Epithelial cell of esophagus (primary cell): Measurements from ENCODE around the gene PHF13.
A peak's percentile ranks its signal among the peaks of the same experiment; 100 is the strongest.

Source experiments
- DNase-seq: peaks from one replicate; pipeline ENCODE4 v3.0.0; 2010; ENCODE audit warnings: low read depth
- H3K4me3 ChIP-seq: 2 replicates; pipeline ENCODE4 v1.5.1; 2011; ENCODE audit warnings: mild to moderate bottlenecking, low read length, control low read depth
- TF ChIP-seq, protein P1 (sequence below): IDR thresholded peaks from 2 replicates; pipeline ENCODE4 v1.5.1; 2011; ENCODE audit warnings: low read depth, mild to moderate bottlenecking, low read length, control low read depth, inconsistent platforms; ENCODE audit not compliant: insufficient read depth; ENCODE audit errors: missing control alignments

Gene PHF13

DNA sequence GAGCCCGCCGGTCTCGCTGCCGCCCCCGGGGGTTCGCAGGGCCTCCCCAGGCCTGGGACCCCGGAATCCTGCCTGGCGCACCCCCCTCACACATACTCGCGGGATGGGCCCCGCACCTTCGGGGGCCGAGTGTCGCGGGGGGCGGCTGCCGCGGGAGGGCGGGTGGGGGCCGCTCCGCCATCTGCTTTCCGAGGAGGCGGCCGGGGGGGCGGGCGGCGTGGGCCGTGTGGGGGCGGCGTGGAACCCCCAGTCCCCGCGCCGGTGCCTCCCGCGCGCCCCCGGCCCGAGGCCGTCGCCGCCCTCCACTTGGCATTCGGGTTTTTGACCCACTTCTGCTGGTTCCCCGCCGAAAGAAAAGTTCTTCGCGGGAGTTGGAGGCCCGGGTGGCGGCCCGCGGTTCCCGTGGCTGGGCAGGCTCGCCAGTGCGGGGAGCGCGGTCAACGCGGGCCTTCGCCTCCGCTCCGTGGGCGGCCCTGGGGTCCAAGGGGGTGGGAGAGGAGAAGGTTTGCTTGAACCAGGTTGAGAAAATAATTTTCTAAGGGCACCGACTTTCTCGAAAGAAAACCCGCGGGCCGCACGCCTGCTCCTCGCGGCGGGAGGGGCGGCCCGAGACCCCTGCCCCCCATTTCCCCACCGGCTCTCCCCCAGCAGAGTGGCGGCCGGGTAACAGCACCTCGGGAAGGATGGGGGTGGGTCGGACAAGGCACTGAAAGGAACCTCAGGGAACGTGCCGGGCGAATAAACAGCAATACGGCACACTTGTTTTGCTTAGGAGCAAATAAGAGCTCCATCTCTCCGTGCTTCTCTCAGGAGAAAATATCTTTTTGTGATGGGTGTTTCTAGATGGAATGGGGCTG lies 1.6 kb downstream of the PHF13 start:
- peak overlapping the region; percentile 59 for H3K4me3 ChIP-seq
- no peak for DNase-seq
- TF ChIP-seq, protein P1, sequence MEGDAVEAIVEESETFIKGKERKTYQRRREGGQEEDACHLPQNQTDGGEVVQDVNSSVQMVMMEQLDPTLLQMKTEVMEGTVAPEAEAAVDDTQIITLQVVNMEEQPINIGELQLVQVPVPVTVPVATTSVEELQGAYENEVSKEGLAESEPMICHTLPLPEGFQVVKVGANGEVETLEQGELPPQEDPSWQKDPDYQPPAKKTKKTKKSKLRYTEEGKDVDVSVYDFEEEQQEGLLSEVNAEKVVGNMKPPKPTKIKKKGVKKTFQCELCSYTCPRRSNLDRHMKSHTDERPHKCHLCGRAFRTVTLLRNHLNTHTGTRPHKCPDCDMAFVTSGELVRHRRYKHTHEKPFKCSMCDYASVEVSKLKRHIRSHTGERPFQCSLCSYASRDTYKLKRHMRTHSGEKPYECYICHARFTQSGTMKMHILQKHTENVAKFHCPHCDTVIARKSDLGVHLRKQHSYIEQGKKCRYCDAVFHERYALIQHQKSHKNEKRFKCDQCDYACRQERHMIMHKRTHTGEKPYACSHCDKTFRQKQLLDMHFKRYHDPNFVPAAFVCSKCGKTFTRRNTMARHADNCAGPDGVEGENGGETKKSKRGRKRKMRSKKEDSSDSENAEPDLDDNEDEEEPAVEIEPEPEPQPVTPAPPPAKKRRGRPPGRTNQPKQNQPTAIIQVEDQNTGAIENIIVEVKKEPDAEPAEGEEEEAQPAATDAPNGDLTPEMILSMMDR = no peak

DNA sequence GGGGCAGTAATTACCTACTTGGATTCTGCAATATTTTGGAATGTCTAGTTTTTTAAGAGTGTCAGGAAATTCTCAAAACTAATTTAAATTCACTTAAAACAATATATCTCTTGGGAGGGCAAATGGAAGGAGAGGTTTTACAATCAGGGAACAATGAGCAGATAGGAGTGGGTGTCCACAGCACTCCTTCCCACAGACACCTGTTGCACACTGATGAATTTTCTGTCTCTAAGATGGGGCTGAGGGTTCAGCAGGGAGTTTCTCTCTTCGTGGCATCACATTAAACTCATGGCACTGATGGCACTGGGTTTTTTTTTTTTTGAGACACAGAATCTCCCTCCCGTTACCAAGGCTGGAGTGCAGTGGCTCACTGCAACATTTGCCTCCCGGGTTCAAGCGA lies 5.5 kb downstream of the PHF13 start:
- no peak overlapping the region for H3K4me3 ChIP-seq
- no peak for DNase-seq
- TF ChIP-seq, protein P1 = no peak

- no peak for DNase-seq
- H3K4me3 ChIP-seq = no peak overlapping the region
- TF ChIP-seq, protein P1 = no peak
Measured at GRCh38 chr1:6621429-6622391, 8.2 kb downstream of the PHF13 start.

DNA sequence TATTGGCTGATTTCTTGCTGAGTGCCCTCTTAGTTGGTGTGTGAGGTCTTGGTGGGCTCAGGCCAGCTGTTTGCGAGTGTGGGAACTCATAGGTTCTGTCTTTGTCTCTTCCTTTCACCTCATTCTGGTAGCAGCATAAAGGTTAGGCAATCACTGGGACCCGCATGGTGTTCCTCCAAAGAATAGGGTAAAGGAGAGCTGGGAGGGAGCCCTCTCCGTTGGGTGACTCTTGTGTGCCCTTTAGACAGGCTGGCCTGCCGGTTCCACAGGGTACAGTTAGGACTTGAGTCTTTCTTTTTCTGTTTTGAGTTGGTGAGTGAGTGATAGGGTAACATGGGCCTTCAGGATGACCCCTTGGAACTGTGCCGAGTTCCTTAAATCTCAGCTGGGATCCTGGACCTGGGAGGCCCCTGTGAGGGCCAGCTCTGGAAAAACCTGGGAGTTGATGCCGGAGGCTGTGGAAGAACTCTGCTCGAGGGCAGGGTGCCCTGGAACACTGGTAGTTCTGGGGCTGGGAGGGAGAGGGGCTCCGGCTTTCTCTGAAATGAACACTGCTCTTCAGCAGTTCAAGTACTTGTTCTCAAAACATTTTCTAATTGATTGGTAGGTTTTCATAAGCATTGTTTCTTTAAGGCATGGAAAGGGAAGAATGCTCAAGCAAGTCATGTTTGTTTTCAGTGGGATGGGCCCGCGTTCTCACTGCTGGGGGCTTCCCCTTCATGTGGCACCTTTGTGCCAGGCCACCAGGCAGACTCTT lies 9.0 kb downstream of the PHF13 start:
- DNase-seq = no peak
- TF ChIP-seq, protein P1 = no peak
- no peak overlapping the region for H3K4me3 ChIP-seq

DNA sequence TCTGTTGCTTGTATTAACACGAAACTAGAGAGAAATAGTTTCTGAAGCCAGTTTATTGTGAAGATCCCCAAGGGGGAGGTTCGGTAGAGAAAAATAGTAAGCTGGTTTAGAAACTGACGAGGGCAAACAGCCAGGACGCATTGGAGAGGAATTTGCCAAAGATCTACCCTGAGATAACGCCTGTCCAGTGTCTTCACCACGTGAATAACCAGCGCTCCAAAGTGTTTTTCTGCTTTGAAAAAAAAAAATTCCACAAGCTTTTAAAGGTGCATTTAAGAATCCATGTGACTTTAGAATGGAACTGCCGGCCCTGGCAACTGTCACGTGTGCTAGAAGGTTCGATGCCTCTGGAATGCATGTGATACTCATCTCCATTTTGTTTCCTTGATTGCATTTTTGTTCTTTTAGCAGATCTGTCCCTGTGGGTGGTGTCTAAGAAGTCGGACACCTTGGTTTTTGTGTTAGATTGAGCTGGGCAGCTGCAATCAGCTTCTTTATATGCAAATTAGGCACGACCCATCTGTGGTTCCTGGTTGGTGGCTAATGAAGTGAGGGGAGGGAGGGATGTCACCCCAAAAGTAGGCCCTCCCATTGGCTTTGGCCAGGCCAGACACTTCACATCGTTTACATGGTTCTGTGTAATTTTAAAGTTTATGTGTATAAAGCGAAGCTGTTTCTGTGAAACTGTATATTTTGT lies 9.9 kb downstream of the PHF13 start:
- DNase-seq = no peak
- no peak overlapping the region for H3K4me3 ChIP-seq
- TF ChIP-seq, protein P1 = no peak
